ENCODE measurements around the gene TPRN. TPM values are rescaled to one million over a fixed set of nuclear protein-coding genes. Genes with fewer than 3 reads are reported as not detected.

The TPRN gene
- total RNA-seq, 4 donors from 2014 or later = 6.5 to 13.5 (median 9.9) TPM

- Histone ChIP-seq H3K27ac (no peak overlapping the region), H3K27me3 (no peaks in the 10 kb centered on the region), H3K4me3 (replicated peaks in 1 of 3) (no peak overlapping the region), H3K4me1 (peaks cover 14 to 42% of the 10 kb centered on the region in 2 donors), H3K9me3 (no peaks in the 10 kb centered on the region), H3K36me3 (no peaks in the 10 kb centered on the region)
- no peak for DNase-seq
- intact Hi-C loops (cut with DNase I) = loop anchor here (5.0 kb wide), 1 partner anchor 118 kb away; no protein-coding TSS in a partner anchor
- WGBS, 2 donors = 86% methylated on average over 16 to 17 of the region's 18 CpGs
- TF ChIP-seq, protein P1, sequence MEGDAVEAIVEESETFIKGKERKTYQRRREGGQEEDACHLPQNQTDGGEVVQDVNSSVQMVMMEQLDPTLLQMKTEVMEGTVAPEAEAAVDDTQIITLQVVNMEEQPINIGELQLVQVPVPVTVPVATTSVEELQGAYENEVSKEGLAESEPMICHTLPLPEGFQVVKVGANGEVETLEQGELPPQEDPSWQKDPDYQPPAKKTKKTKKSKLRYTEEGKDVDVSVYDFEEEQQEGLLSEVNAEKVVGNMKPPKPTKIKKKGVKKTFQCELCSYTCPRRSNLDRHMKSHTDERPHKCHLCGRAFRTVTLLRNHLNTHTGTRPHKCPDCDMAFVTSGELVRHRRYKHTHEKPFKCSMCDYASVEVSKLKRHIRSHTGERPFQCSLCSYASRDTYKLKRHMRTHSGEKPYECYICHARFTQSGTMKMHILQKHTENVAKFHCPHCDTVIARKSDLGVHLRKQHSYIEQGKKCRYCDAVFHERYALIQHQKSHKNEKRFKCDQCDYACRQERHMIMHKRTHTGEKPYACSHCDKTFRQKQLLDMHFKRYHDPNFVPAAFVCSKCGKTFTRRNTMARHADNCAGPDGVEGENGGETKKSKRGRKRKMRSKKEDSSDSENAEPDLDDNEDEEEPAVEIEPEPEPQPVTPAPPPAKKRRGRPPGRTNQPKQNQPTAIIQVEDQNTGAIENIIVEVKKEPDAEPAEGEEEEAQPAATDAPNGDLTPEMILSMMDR (IDR thresholded peaks at IDR 0.05) = no peak
- no peak for TF ChIP-seq POLR2A (IDR thresholded peaks at IDR 0.05)
These were observed 34.4 kb upstream of the TPRN start for GRCh38 chr9:137234758-137235423.

GRCh38 chr9:137234055-137234697, 33.6 kb upstream of the TPRN start:
- no peaks in the 10 kb centered on the region for H3K9me3 ChIP-seq
- no peak overlapping the region for H3K4me3 ChIP-seq (replicated peaks in 1 of 3)
- TF ChIP-seq, protein P1 (IDR thresholded peaks at IDR 0.05) = no peak
- no peak for TF ChIP-seq POLR2A (IDR thresholded peaks at IDR 0.05)
- H3K27me3 ChIP-seq = no peaks in the 10 kb centered on the region
- no peak for DNase-seq
- intact Hi-C loops (cut with DNase I) = loop anchor here (5.0 kb wide), 1 partner anchor 117 kb away; no protein-coding TSS in a partner anchor
- WGBS, 2 donors = 50 to 76% methylated on average over 2 of the region's 40 CpGs
- peaks cover 14 to 35% of the 10 kb centered on the region in 2 donors for H3K4me1 ChIP-seq
- no peaks in the 10 kb centered on the region for H3K36me3 ChIP-seq
- H3K27ac ChIP-seq = no peak overlapping the region

DNA sequence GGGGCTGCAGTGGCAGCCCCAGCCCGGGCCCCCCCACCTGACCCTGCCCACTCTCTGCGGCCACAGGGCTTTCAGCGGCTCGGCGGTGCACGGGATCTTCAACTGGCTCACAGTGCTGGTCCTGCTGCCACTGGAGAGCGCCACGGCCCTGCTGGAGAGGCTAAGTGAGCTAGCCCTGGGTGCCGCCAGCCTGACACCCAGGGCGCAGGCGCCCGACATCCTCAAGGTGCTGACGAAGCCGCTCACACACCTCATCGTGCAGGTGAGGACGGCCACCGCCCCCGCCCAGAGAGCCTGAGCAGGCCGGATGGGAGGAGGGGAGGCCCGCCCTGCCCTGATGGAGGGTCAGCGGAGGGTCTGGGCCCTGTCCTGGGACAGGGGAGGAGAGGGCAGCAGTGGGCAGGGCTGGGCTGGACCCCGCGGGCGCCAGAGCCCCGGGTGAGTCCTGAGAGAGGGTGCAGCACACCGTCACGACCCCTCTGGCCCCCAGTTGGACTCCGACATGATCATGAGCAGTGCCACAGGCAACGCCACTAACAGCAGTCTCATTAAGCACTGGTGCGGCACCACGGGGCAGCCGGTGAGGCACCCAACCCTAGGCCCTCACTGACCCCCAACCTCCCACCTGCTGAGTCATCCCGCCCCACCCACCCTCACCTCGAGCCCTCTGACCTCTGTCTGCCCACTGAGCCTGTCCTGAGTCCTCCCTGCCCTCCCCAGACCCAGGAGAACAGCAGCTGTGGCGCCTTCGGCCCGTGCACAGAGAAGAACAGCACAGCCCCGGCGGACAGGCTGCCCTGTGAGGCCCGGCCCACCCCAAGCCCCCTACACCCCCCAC, 32.8 kb upstream of the TPRN start:
- Histone ChIP-seq H3K27me3 (no peaks in the 10 kb centered on the region), H3K27ac (no peak overlapping the region), H3K4me3 (replicated peaks in 1 of 3) (no peak overlapping the region), H3K9me3 (no peaks in the 10 kb centered on the region), H3K36me3 (no peaks in the 10 kb centered on the region), H3K4me1 (peaks cover 14 to 27% of the 10 kb centered on the region in 2 donors)
- TF ChIP-seq, protein P1 (IDR thresholded peaks at IDR 0.05) = no peak
- TF ChIP-seq POLR2A (IDR thresholded peaks at IDR 0.05) = no peak
- intact Hi-C loops (cut with DNase I) = loop anchor here (5.0 kb wide), 1 partner anchor 116 kb away; no protein-coding TSS in a partner anchor
- WGBS, 2 donors = 66 to 77% methylated on average over 12 to 25 of the region's 40 CpGs
- no peak for DNase-seq

- intact Hi-C loops (cut with DNase I) = loop anchor here (5.0 kb wide), 1 partner anchor 115 kb away; no protein-coding TSS in a partner anchor
- H3K4me3 ChIP-seq (replicated peaks in 1 of 3) = no peak overlapping the region
- H3K4me1 ChIP-seq = peaks cover 20 to 26% of the 10 kb centered on the region in 2 donors
- DNase-seq = no peak
- TF ChIP-seq POLR2A (IDR thresholded peaks at IDR 0.05) = no peak
- TF ChIP-seq, protein P1 (IDR thresholded peaks at IDR 0.05) = no peak
- no peaks in the 10 kb centered on the region for H3K9me3 ChIP-seq
- whole genome bisulfite sequencing, 2 donors = 70 to 76% methylated on average over 9 to 24 of the region's 24 CpGs
- no peaks in the 10 kb centered on the region for H3K27me3 ChIP-seq
- no peaks in the 10 kb centered on the region for H3K36me3 ChIP-seq
- no peak overlapping the region for H3K27ac ChIP-seq
These were observed 32.0 kb upstream of the TPRN start for GRCh38 chr9:137232510-137232909.
